Cardiac fibroblast (primary cell): Measurements from ENCODE around the gene EEPD1.

ENCODE experiments used
- DNase-seq, 2 donors: peaks; one replicate each; pipeline versions ENCODE4 v3.0.0 to v3.0.0-alpha.2; 2010; ENCODE audit warnings: low read depth in 2 of 2
- H3K4me3 ChIP-seq, 2 donors: replicated peaks in 1 of 2; 1 replicate in 1 of 2; 2 replicates in 1 of 2; pipeline ENCODE4 v1.5.1; 2011; ENCODE audit warnings: low read depth in 2 of 2, low read length in 2 of 2, mild to moderate bottlenecking in 2 of 2, moderate library complexity in 1 of 2
- TF ChIP-seq, protein P1 (sequence below): IDR thresholded peaks from one replicate; pipeline ENCODE4 v1.5.1; 2011; ENCODE audit warnings: low read depth, mild to moderate bottlenecking, low read length, inconsistent platforms

EEPD1 gene

DNA sequence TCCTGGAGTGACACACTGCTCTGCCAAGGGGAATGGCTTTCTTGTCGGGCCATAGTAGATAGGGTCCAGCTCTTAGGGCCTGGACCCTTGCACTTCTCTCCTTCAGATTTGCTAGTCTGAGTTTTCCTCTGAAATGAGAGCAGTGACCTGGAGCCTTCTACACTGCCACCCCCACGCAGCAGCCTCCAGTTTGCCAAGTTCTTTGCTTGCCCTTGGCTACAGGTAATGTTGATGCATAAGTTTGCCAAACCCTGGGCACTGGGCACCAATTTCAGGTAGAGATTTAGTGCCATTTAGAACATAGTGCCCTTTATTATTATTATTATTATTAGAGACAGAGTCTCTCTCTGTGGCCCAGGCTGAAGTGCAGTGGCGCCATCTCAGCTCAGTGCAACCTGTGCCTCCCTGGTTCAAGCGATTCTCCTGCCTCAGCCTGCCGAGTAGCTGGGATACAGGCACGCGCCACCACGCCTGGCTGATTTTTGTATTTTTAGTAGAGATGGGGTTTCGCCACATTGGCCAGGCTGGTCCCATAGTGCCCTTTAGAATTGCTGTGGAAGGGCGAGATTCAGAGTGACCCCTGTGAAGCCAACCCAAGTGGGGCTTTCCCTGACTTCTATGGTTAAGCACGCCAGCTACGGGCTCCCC, 14.5 kb downstream of the EEPD1 start:
- no peak overlapping the region for H3K4me3 ChIP-seq
- DNase-seq = no peak
- TF ChIP-seq, protein P1, sequence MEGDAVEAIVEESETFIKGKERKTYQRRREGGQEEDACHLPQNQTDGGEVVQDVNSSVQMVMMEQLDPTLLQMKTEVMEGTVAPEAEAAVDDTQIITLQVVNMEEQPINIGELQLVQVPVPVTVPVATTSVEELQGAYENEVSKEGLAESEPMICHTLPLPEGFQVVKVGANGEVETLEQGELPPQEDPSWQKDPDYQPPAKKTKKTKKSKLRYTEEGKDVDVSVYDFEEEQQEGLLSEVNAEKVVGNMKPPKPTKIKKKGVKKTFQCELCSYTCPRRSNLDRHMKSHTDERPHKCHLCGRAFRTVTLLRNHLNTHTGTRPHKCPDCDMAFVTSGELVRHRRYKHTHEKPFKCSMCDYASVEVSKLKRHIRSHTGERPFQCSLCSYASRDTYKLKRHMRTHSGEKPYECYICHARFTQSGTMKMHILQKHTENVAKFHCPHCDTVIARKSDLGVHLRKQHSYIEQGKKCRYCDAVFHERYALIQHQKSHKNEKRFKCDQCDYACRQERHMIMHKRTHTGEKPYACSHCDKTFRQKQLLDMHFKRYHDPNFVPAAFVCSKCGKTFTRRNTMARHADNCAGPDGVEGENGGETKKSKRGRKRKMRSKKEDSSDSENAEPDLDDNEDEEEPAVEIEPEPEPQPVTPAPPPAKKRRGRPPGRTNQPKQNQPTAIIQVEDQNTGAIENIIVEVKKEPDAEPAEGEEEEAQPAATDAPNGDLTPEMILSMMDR = no peak

DNA sequence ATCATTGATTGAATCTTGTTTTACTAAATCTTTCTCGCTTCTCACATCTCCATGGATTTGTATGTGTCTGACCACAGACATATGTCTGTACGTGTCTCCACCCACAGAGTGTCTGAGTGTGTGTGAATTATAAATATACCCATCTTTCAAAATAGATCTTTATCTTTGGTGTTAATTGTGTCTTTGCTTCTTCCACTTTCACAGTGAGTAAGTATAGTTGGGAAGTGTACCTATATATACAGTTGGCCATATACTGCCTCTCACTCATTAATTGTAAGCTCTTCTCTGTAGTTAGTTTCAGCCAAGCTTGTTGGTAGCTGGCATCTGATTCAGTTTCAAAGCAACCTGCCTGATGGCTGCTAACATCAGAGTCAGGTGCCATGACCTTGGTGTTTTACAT, 18.4 kb downstream of the EEPD1 start:
- no peak overlapping the region for H3K4me3 ChIP-seq
- no peak for DNase-seq
- TF ChIP-seq, protein P1 = no peak

DNA sequence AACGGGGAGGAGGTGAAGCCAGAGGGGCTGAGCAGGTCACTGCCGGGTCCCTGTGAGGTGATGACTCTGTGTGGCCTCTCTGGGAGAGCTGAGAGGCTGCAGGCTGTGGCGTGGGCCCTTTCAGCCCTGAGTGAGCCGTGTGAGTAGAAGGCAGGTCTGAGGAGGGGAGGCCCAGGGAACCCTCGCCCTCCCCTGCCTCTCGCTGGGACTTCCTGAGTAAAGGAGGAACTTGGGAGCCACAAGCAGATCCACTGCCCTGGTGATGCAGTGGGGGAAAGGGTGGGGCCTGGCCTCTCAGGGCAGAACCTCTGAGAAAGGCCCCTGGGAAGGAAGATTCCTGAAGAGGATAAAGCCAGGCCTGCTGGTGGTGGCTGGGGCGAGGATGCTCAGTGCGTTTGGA, 22.8 kb downstream of the EEPD1 start:
- no peak for DNase-seq
- TF ChIP-seq, protein P1 = no peak
- H3K4me3 ChIP-seq = no peak overlapping the region

DNA sequence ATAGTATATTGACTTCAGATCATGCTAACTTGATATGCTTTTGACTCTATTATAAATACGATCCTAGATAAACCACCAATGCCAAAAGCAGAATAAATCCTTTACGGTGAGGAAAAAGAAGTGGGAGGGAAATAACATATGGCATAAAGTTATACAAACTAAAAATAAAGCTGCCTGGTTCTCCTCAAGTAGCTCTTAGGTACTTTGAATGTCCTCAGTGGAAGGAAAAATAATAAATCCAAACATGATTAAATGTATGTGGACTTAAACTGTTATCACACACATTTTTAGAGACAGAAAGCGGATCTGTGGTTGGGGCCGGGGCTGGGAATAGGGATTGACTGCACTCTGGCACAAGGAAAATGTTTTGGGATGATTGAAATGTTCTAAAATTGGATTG, 23.6 kb downstream of the EEPD1 start:
- DNase-seq = no peak
- TF ChIP-seq, protein P1 = no peak
- no peak overlapping the region for H3K4me3 ChIP-seq

DNA sequence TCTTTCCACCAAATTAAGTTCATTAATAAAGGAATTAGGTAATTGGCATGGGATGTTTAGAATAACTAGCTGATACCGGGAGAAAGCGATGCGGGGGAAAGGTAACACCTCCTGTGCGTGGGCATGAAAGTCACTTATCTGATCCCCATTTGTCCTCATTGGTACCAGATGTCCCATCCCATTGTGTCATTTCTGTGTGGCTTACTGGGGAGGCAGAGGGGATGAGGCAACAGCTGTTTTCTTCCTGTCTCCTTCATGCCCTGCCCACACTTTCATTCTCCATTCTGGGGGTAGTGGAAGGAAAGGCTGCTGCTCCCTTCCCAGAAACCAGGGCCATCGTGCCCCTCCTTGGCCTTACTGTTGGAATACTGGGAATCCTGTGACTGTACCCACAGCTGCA, 27.1 kb downstream of the EEPD1 start:
- H3K4me3 ChIP-seq = no peak overlapping the region
- no peak for DNase-seq
- TF ChIP-seq, protein P1 = no peak

DNA sequence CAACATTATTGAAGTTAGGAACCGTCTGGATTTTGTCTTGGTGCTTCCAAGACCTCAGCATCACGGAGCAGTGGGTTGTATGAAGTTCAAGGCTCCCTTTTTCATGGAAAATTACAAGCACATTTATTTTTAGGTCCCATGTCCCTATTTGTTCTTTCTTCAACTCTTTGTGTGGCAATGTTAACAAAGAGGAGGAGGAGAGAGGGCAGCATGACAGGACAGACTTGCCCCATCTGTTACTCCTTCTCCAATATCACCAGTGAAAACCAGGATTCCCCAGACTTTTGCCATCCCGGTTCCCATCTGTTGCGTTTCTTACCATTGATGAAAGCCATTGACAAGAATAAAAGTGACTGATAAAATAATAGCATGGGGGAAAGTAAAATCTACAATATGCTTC, 28.6 kb downstream of the EEPD1 start:
- TF ChIP-seq, protein P1 = no peak
- no peak overlapping the region for H3K4me3 ChIP-seq
- no peak for DNase-seq

DNA sequence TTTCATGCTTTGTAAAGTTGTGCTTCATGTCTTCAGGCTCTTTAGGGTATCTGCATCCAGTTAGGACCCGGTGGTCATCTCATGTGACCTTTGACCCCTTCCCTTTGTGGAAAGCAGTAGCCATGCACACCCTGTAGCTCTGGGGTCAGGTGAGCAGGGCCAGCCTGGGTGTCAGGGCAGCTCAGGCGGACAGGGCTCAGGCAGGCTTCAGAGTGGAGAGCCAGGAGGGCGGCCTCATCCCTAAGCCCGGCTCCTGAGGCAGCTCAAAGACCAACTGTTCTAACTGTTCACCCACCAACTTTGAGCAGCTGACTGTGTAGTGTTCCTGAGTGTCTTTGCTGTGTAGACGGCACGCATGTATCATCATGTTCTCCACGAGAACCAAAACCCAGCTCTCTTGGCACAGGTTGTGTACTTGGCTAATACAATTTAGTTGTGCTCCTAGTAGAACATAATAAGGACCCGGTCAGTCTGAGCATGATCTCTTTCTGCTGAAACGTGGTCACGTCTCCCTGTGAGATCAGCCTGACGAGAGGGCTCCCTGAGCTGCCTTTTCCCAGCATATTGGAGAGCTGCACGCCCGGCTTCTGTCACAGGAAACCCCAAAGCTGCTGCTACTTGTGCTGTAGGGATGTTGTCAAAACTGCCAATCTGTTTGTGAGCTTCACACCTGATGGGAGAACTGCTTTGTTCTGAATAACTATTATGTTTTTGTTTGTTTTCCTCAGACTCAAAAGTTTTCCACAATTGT, 30.0 kb downstream of the EEPD1 start:
- DNase-seq = no peak
- TF ChIP-seq, protein P1 = no peak

More for the DNA sequence above, 30.0 kb downstream of the EEPD1 start:
- no peak overlapping the region for H3K4me3 ChIP-seq
